22Rv1 (cell line): ENCODE data around the gene ZBTB20.
A peak's percentile ranks its signal among the peaks of the same experiment; 100 is the strongest.

Experiments used
- H3K27ac ChIP-seq: fragments of 450-650 bp; 2 replicates; pipeline ENCODE4 v1.5.1; 2017
- ZFX ChIP-seq: fragments of 450-650 bp; IDR thresholded peaks from 2 replicates; pipeline ENCODE4 v1.6.1; 2017; ENCODE audit warnings: antibody characterized with exemption, borderline replicate concordance
- TF ChIP-seq, protein P1 (sequence below): fragments of 450-650 bp; IDR thresholded peaks from 2 replicates; pipeline ENCODE4 v1.5.1; 2017; ENCODE audit warnings: mild to moderate bottlenecking

The ZBTB20 gene

GRCh38 chr3:115092220-115092791, 54.8 kb downstream of the ZBTB20 start:
- TF ChIP-seq ZFX: no peak
- TF ChIP-seq, protein P1, sequence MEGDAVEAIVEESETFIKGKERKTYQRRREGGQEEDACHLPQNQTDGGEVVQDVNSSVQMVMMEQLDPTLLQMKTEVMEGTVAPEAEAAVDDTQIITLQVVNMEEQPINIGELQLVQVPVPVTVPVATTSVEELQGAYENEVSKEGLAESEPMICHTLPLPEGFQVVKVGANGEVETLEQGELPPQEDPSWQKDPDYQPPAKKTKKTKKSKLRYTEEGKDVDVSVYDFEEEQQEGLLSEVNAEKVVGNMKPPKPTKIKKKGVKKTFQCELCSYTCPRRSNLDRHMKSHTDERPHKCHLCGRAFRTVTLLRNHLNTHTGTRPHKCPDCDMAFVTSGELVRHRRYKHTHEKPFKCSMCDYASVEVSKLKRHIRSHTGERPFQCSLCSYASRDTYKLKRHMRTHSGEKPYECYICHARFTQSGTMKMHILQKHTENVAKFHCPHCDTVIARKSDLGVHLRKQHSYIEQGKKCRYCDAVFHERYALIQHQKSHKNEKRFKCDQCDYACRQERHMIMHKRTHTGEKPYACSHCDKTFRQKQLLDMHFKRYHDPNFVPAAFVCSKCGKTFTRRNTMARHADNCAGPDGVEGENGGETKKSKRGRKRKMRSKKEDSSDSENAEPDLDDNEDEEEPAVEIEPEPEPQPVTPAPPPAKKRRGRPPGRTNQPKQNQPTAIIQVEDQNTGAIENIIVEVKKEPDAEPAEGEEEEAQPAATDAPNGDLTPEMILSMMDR: peak; percentile 86
- peak overlapping the region; percentile 13; the same call in 1 of the 2 replicates for H3K27ac ChIP-seq

DNA sequence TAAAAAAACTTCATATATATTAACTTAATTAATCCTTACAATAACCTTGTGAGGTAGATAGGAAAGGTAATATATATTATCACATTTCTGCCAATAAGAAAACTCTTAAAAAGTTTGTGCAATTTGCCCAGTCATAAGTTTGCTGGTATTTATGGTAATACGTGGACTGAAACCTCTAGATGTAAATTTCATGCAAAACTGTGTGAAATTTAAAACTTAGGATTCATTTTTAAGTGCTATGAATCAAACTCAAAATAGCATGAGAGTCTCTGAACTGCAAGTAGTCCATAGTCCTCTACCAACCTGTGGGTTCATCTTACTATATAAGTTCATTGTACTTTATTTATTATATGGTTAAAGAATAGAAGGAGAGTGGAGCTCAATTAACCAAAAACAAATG, 56.4 kb downstream of the ZBTB20 start:
- no peak for TF ChIP-seq ZFX
- TF ChIP-seq, protein P1: no peak
- H3K27ac ChIP-seq: no peak overlapping the region

- TF ChIP-seq ZFX: no peak
- TF ChIP-seq, protein P1: no peak
- H3K27ac ChIP-seq: no peak overlapping the region
Measured at GRCh38 chr3:115089481-115089880, 57.6 kb downstream of the ZBTB20 start.

- H3K27ac ChIP-seq: no peak overlapping the region
- TF ChIP-seq, protein P1: no peak
- no peak for TF ChIP-seq ZFX
Measured at GRCh38 chr3:115087512-115087911, 59.6 kb downstream of the ZBTB20 start.

- no peak for TF ChIP-seq ZFX
- TF ChIP-seq, protein P1: no peak
- H3K27ac ChIP-seq: no peak overlapping the region
Measured at GRCh38 chr3:115086344-115086743, 60.7 kb downstream of the ZBTB20 start.

DNA sequence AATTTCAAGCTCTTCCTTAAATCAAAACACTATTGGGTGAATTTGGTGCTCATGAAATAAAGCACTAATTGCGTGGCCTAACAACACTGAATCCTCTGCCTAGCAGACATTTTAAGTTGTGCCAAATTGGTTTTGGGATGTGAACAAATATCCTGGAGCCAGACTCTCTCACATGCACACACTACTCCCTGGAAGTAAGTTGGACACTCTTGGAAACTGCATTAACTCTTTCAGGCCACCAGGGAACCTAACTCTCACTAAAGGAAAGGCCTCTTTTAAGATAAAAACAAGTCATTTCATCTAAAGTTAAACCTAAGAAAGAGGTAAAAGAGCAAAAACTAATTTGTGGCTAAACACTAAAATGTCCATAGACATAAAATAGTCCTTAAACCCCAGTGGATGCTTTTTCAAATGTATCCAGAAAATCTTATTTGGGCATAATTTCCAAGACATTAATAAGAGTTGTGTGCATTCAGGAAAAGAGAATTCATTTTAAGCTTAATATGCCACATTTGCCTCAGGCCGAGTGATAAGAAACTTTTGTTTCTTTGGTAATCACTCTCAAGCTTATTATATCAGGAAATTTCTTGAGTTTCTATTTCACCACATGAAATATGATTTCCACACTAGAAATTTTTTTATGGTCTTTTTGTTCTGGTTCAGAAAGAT, 61.8 kb downstream of the ZBTB20 start:
- no peak overlapping the region for H3K27ac ChIP-seq
- TF ChIP-seq, protein P1: no peak
- TF ChIP-seq ZFX: no peak

- no peak overlapping the region for H3K27ac ChIP-seq
Measured at GRCh38 chr3:115084686-115085085, 62.4 kb downstream of the ZBTB20 start.

More at GRCh38 chr3:115084686-115085085, 62.4 kb downstream of the ZBTB20 start:
- TF ChIP-seq ZFX: no peak
- TF ChIP-seq, protein P1: no peak
